NCI-H524 (cell line): ENCODE measurements around the gene LGALS4.
"Not testable (repeated sequence)": the region's sequence is repeated elsewhere in the genome, so short reads cannot be mapped to it uniquely, and the experiment has no call there.

Experiments used
- DNase-seq, 2 experiments: peaks; one replicate each; lab custom pipeline; 2025; lab: John Stamatoyannopoulos, UW

The LGALS4 gene

GRCh38 chr19:38795549-38795948 is 17.2 kb downstream of the LGALS4 start:
- DNase-seq, result no peak

GRCh38 chr19:38793671-38794070 is 19.1 kb downstream of the LGALS4 start:
- no peak for DNase-seq

GRCh38 chr19:38793177-38793576 is 19.6 kb downstream of the LGALS4 start:
- no peak for DNase-seq

GRCh38 chr19:38792250-38793111 is 20.3 kb downstream of the LGALS4 start:
- no peak for DNase-seq

GRCh38 chr19:38791451-38792064 is 21.2 kb downstream of the LGALS4 start:
- not testable (repeated sequence) for DNase-seq

GRCh38 chr19:38790507-38791403 is 22.0 kb downstream of the LGALS4 start:
- DNase-seq, result not testable (repeated sequence)

GRCh38 chr19:38788478-38789243 is 24.1 kb downstream of the LGALS4 start, which contains the start of gene LGALS7B:
LGALS7B (plus strand) TSS chr19:38789200; CDS start chr19:38789227, 27 bp downstream.
- no peak for DNase-seq

GRCh38 chr19:38786572-38787265 is 26.0 kb downstream of the LGALS4 start:
- no peak for DNase-seq

- DNase-seq, result not testable (repeated sequence)
These were observed 26.7 kb downstream of the LGALS4 start for GRCh38 chr19:38786061-38786460.

- DNase-seq, result no peak
These were observed 27.5 kb downstream of the LGALS4 start for GRCh38 chr19:38785187-38785699.

GRCh38 chr19:38784224-38784623 is 28.5 kb downstream of the LGALS4 start:
- DNase-seq, result no peak

- not testable (repeated sequence) for DNase-seq
These were observed 30.5 kb downstream of the LGALS4 start for GRCh38 chr19:38782212-38782611.

- no peak for DNase-seq
These were observed 31.7 kb downstream of the LGALS4 start for GRCh38 chr19:38781058-38781457.

GRCh38 chr19:38780443-38780842 is 32.3 kb downstream of the LGALS4 start:
- no peak for DNase-seq

- no peak for DNase-seq
These were observed 34.0 kb downstream of the LGALS4 start for GRCh38 chr19:38778733-38779132.

- DNase-seq, result no peak
These were observed 38.4 kb downstream of the LGALS4 start for GRCh38 chr19:38774181-38774950.

- no peak for DNase-seq
These were observed 39.1 kb downstream of the LGALS4 start, which contains the start of gene LGALS7 for GRCh38 chr19:38773469-38774177. LGALS7 (minus strand) TSS chr19:38773517; CDS start chr19:38773492, 25 bp downstream.

GRCh38 chr19:38771569-38771968 is 41.2 kb downstream of the LGALS4 start:
- not testable (repeated sequence) for DNase-seq

GRCh38 chr19:38770949-38771275 is 41.8 kb downstream of the LGALS4 start:
- not testable (repeated sequence) for DNase-seq
